Thyroid gland (tissue), 4 donors: ENCODE results near the gene FUNDC1.

Experiments
- CTCF ChIP-seq, 6 experiments: fragments of 200-600 bp in 3 of 6; fragments of 450-650 bp in 3 of 6; sonication (generic) in 3 of 6; IDR thresholded peaks; one replicate each; pipeline ENCODE4 v1.5.1; 2016 to 2019; ENCODE audit warnings: antibody characterized with exemption in 6 of 6, mild to moderate bottlenecking in 2 of 6, inconsistent platforms in 1 of 6, moderate library complexity in 1 of 6
- POLR2A ChIP-seq, 2 donors: fragments of 450-650 bp; IDR thresholded peaks; one replicate each; pipeline ENCODE4 v1.6.1; 2017; ENCODE audit warnings: antibody characterized with exemption in 2 of 2, mild to moderate bottlenecking in 2 of 2, moderate library complexity in 1 of 2

GRCh38 chrX:44483965-44484606 lies 58.6 kb downstream of the FUNDC1 start:
- TF ChIP-seq CTCF (IDR thresholded peaks at IDR 0.05), result no peak
- no peak for TF ChIP-seq POLR2A (IDR thresholded peaks at IDR 0.05)
